Neural crest cell (in vitro differentiated cells): ENCODE data around the gene KLK7. TPM values are rescaled to one million over a fixed set of nuclear protein-coding genes. Genes with fewer than 3 reads are reported as not detected.

Experiments
- DNase-seq: peaks from one replicate; pipeline ENCODE4 v3.0.0; 2021; ENCODE audit warnings: low read depth, mixed read lengths, low spot score
- H3K27ac Mint-ChIP-seq: one replicate; pipeline ENCODE4 v1.8.0; 2021; ENCODE audit warnings: mild to moderate bottlenecking, mixed read lengths; ENCODE audit not compliant: unreplicated experiment
- H3K27me3 Mint-ChIP-seq: 2 replicates; pipeline ENCODE4 v1.8.0; 2021; ENCODE audit warnings: low read depth, mild to moderate bottlenecking, mixed read lengths
- H3K36me3 Mint-ChIP-seq: 2 replicates; pipeline ENCODE4 v1.8.0; 2021; ENCODE audit warnings: low read depth, mild to moderate bottlenecking, mixed read lengths
- H3K4me1 Mint-ChIP-seq: 2 replicates; pipeline ENCODE4 v1.8.0; 2021; ENCODE audit warnings: mixed read lengths
- H3K4me3 Mint-ChIP-seq: one replicate; pipeline ENCODE4 v1.8.0; 2021; ENCODE audit warnings: mild to moderate bottlenecking, mixed read lengths
- H3K9me3 Mint-ChIP-seq: 2 replicates; pipeline ENCODE4 v1.8.0; 2021; ENCODE audit warnings: mixed read lengths
- total RNA-seq: library from RNA; stranded (reverse); gene quantifications from 2 replicates; pipeline ENCODE4 v1.2.1, GENCODE V29; 2021
- TF ChIP-seq, protein P1 (sequence below): fragments of 200-600 bp; sonication (generic); conservative IDR thresholded peaks from 2 replicates; pipeline ENCODE4 v1.5.0; 2021; ENCODE audit warnings: antibody characterized with exemption, mild to moderate bottlenecking

Gene KLK7
- total RNA-seq, 1 donor from 2014 or later = not detected

- H3K9me3 Mint-ChIP-seq = no peaks in the 10 kb centered on the region
- H3K4me3 Mint-ChIP-seq = no peak overlapping the region
- H3K27me3 Mint-ChIP-seq = peaks cover 24% of the 10 kb centered on the region
- no peaks in the 10 kb centered on the region for H3K36me3 Mint-ChIP-seq
- H3K4me1 Mint-ChIP-seq = peaks cover 21% of the 10 kb centered on the region
- TF ChIP-seq, protein P1, sequence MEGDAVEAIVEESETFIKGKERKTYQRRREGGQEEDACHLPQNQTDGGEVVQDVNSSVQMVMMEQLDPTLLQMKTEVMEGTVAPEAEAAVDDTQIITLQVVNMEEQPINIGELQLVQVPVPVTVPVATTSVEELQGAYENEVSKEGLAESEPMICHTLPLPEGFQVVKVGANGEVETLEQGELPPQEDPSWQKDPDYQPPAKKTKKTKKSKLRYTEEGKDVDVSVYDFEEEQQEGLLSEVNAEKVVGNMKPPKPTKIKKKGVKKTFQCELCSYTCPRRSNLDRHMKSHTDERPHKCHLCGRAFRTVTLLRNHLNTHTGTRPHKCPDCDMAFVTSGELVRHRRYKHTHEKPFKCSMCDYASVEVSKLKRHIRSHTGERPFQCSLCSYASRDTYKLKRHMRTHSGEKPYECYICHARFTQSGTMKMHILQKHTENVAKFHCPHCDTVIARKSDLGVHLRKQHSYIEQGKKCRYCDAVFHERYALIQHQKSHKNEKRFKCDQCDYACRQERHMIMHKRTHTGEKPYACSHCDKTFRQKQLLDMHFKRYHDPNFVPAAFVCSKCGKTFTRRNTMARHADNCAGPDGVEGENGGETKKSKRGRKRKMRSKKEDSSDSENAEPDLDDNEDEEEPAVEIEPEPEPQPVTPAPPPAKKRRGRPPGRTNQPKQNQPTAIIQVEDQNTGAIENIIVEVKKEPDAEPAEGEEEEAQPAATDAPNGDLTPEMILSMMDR = no peak
- peak overlapping the region; percentile 35 for H3K27ac Mint-ChIP-seq
- no peak for DNase-seq
These were observed 14.9 kb downstream of the KLK7 start for GRCh38 chr19:50968716-50969412.

- Mint-ChIP-seq H3K4me3 (no peak overlapping the region), H3K27ac (no peak overlapping the region), H3K4me1 (peaks cover 21% of the 10 kb centered on the region), H3K27me3 (peaks cover 25% of the 10 kb centered on the region), H3K9me3 (no peaks in the 10 kb centered on the region), H3K36me3 (no peaks in the 10 kb centered on the region)
- TF ChIP-seq, protein P1 = no peak
- DNase-seq = no peak
These were observed 15.6 kb downstream of the KLK7 start for GRCh38 chr19:50967929-50968715.

DNA sequence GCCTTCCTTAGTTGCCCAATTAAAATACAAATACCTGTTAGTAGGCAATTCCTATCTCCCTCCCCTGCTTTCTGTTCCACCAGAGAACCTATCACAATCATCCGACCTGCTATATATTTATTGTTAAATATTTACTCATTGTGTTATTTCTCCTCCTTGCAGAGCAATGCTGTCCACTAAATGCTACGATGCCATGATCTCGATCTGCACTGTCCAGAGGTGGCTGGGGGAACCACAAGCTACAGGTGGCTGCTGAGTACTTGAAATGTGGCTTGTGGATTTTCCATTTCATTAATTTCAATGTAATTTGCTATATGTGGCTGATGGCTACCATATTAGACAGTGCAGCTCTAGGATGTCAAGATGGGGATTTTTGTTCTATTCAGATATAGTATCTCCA, 19.5 kb downstream of the KLK7 start:
- Mint-ChIP-seq H3K36me3 (peaks cover 3% of the 10 kb centered on the region), H3K4me1 (peaks cover 8% of the 10 kb centered on the region), H3K27me3 (peaks cover 44% of the 10 kb centered on the region), H3K4me3 (no peak overlapping the region), H3K27ac (no peak overlapping the region), H3K9me3 (peaks cover 14% of the 10 kb centered on the region)
- no peak for DNase-seq
- TF ChIP-seq, protein P1 = no peak

- Mint-ChIP-seq H3K9me3 (peaks cover 14% of the 10 kb centered on the region), H3K4me1 (peaks cover 9% of the 10 kb centered on the region), H3K36me3 (peaks cover 3% of the 10 kb centered on the region), H3K27ac (no peak overlapping the region), H3K27me3 (peaks cover 53% of the 10 kb centered on the region), H3K4me3 (no peak overlapping the region)
- TF ChIP-seq, protein P1 = no peak
- no peak for DNase-seq
These were observed 20.3 kb downstream of the KLK7 start for GRCh38 chr19:50963381-50963780.

- TF ChIP-seq, protein P1 = no peak
- Mint-ChIP-seq H3K4me3 (no peak overlapping the region), H3K36me3 (peaks cover 3% of the 10 kb centered on the region), H3K27me3 (peaks cover 61% of the 10 kb centered on the region), H3K4me1 (peaks cover 4% of the 10 kb centered on the region), H3K9me3 (peaks cover 14% of the 10 kb centered on the region), H3K27ac (no peak overlapping the region)
- no peak for DNase-seq
These were observed 21.5 kb downstream of the KLK7 start for GRCh38 chr19:50962245-50962644.
